Kidney (tissue), 14 donors: ENCODE results near the gene TMCO4. TPM values are rescaled to one million over a fixed set of nuclear protein-coding genes. Genes with fewer than 3 reads are reported as not detected.

Source experiments
- DNase-seq, 5 donors: peaks; one replicate each; pipeline ENCODE4 v3.0.0-alpha.2; 2013 to 2020
- FAIRE-seq: peaks from 2 replicates; lab custom pipeline; 2012; peaks lifted over from hg19 to GRCh38; lab: Jason Lieb, UNC
- H3K27ac ChIP-seq, 2 donors: one replicate each; pipeline ENCODE4 v1.7.0; 2013; ENCODE audit warnings: low read depth in 2 of 2, low read length in 2 of 2, inconsistent platforms in 1 of 2
- H3K27me3 ChIP-seq: one replicate; pipeline ENCODE4 v1.7.1; 2013; ENCODE audit warnings: low read length, inconsistent platforms; ENCODE audit not compliant: control insufficient read depth, insufficient read depth
- H3K36me3 ChIP-seq, 3 donors: one replicate each; pipeline versions ENCODE4 v1.7.0 to v1.7.1; 2013; ENCODE audit warnings: low read length in 3 of 3, control low read depth in 1 of 3, inconsistent platforms in 1 of 3; ENCODE audit not compliant: insufficient read depth in 3 of 3, control insufficient read depth in 2 of 3
- H3K4me1 ChIP-seq, 3 donors: one replicate each; pipeline versions ENCODE4 v1.7.0 to v1.7.1; 2013; ENCODE audit warnings: low read length in 3 of 3, inconsistent platforms in 1 of 3, low read depth in 1 of 3; ENCODE audit not compliant: control insufficient read depth in 2 of 3, insufficient read depth in 2 of 3
- H3K4me3 ChIP-seq, 3 donors: one replicate each; pipeline versions ENCODE4 v1.7.0 to v1.8.1; 2013; ENCODE audit warnings: low read length in 3 of 3, control low read depth in 1 of 3, inconsistent platforms in 1 of 3
- H3K9ac ChIP-seq, 3 donors: one replicate each; pipeline versions ENCODE4 v1.7.0 to v1.7.1; 2013; ENCODE audit warnings: low read length in 3 of 3, control low read depth in 1 of 3, inconsistent platforms in 1 of 3
- H3K9me3 ChIP-seq, 3 donors: one replicate each; pipeline versions ENCODE4 v1.7.0 to v1.7.1; 2013; ENCODE audit warnings: low read length in 3 of 3, control low read depth in 1 of 3, inconsistent platforms in 1 of 3; ENCODE audit not compliant: control insufficient read depth in 2 of 3, insufficient read depth in 1 of 3
- CTCF ChIP-seq: IDR thresholded peaks from 3 replicates; pipeline ENCODE4 v1.5.1; 2012; ENCODE audit warnings: mild to moderate bottlenecking, moderate library complexity, borderline replicate concordance; ENCODE audit not compliant: insufficient read depth; ENCODE audit errors: extremely low read depth
- intact Hi-C: fragments of 100-400 bp; cut with DNase I; formaldehyde crosslinking; loops from one replicate; pipeline ENCODE4 v1.11.1; 2022
- polyA plus RNA-seq: library from polyadenylated mRNA; stranded (reverse); fragments of 350-450 nt; fragmentation: Illumina TruSeq; extraction: RNeasy Lipid Tissue Mini Kit (QIAGEN cat#74804); gene quantifications from one replicate; pipeline ENCODE4 v1.2.3, GENCODE V29; 2014; ENCODE audit warnings: low read depth, low replicate concordance; ENCODE audit not compliant: insufficient read depth
- total RNA-seq: library from RNA; stranded (reverse); fragmentation: NEBNext Ultra II Directional; extraction: Animal tissue kit (Norgen Biotek cat#: 25700); gene quantifications from one replicate; pipeline ENCODE4 v1.2.1, GENCODE V29; 2021
- donor health status: control.
- donor health status: control.
- donor health status: control.
- donor health status: control.
- donor health status: control.
- donor health status: DM: yes; HTN: yes; CAD: no.
- donor health status: Normal renal cell carcinoma (clear cell type).

The TMCO4 gene
- total and polyA plus RNA-seq, 2 donors from 2014 or later: 35.0 to 36.5 TPM

GRCh38 chr1:19768353-19769210 is 31.1 kb downstream of the TMCO4 start:
- no peak overlapping the region for H3K9ac ChIP-seq
- intact Hi-C loops: no loop called here
- FAIRE-seq (no peak), DNase-seq (peak in 1 of 5 donors; percentile 24)
- no peaks in the 10 kb centered on the region for H3K9me3 ChIP-seq
- no peak for TF ChIP-seq CTCF
- peaks cover 0 to 9% (median 8%) of the 10 kb centered on the region in 3 donors for H3K36me3 ChIP-seq
- H3K27me3 ChIP-seq: no peaks in the 10 kb centered on the region
- H3K4me3 ChIP-seq: no peak overlapping the region
- H3K27ac ChIP-seq: peak overlapping the region in 1 of 2 donors; percentile 24
- peaks cover 0 to 9% (median 0%) of the 10 kb centered on the region in 3 donors for H3K4me1 ChIP-seq

DNA sequence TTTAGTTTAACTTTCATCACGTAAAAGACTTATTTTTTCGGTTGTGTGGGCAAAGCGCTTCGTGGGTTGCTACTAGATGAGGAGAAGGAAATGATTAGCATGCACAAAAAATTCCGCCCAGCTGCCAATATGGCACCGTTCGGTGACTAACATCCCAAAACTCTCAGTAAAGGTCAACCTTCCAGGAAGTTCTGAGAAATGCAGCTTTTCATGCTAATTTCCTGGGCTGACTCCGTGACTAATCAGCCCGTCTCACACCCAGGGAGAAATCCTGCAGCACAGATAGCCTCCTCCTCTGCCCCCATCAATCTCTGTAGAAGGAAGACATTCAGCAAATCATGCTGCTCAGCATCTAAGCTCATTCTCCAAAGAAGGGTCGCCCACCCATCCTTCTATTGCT is 34.1 kb downstream of the TMCO4 start:
- TF ChIP-seq CTCF: no peak
- H3K27me3 ChIP-seq: no peaks in the 10 kb centered on the region
- H3K36me3 ChIP-seq: peaks cover 0 to 5% (median 3%) of the 10 kb centered on the region in 3 donors
- H3K27ac ChIP-seq: peak overlapping the region; percentile 59 to 66
- H3K4me3 ChIP-seq: no peak overlapping the region
- no peak for DNase-seq
- no peak for FAIRE-seq
- H3K9ac ChIP-seq: no peak overlapping the region
- no peaks in the 10 kb centered on the region for H3K9me3 ChIP-seq
- H3K4me1 ChIP-seq: peaks cover 0 to 9% (median 0%) of the 10 kb centered on the region in 3 donors
- intact Hi-C loops: no loop called here

GRCh38 chr1:19764848-19765247 is 34.9 kb downstream of the TMCO4 start:
- peaks cover 0 to 2% (median 0%) of the 10 kb centered on the region in 3 donors for H3K36me3 ChIP-seq
- H3K9me3 ChIP-seq: no peaks in the 10 kb centered on the region
- peaks cover 0 to 9% (median 0%) of the 10 kb centered on the region in 3 donors for H3K4me1 ChIP-seq
- no peak overlapping the region for H3K9ac ChIP-seq
- no peak for TF ChIP-seq CTCF
- no peaks in the 10 kb centered on the region for H3K27me3 ChIP-seq
- FAIRE-seq (no peak), DNase-seq (no peak)
- H3K27ac ChIP-seq: peak overlapping the region; percentile 59 to 66
- no peak overlapping the region for H3K4me3 ChIP-seq
- intact Hi-C loops: no loop called here
